PC-3 (cell line): ENCODE results near the gene MTFR1L.

Experiments used
- CTCF ChIP-seq: fragments of 300-600 bp; sonication (generic); conservative IDR thresholded peaks from 2 replicates; pipeline ENCODE4 v1.5.1; 2017; ENCODE audit warnings: antibody characterized with exemption, low read depth, mild to moderate bottlenecking, low read length
- EZH2 ChIP-seq: fragments of 300-600 bp; sonication (generic); IDR thresholded peaks from one replicate; pipeline ENCODE4 v1.6.1; 2017; ENCODE audit warnings: antibody characterized with exemption, mild to moderate bottlenecking, low read length; ENCODE audit not compliant: unreplicated experiment

GRCh38 chr1:25867210-25867991 is 47.6 kb downstream of the MTFR1L start:
- no peak for TF ChIP-seq EZH2
- TF ChIP-seq CTCF, result no peak
